B cell (primary cell): ENCODE data around the gene LIN7A. TPM values are rescaled to one million over a fixed set of nuclear protein-coding genes. Genes with fewer than 3 reads are reported as not detected.

Source experiments
- ATAC-seq: fragments of 200-7000 bp; cut with Tn5 transposase; one replicate; pipeline ENCODE4 v1.10.0; 2021; ENCODE audit warnings: low read depth, mild to moderate bottlenecking, moderate number of reproducible peaks, moderate library complexity
- CTCF ChIA-PET: fragments of 350-600 bp; sonication (Branson Sonifier 250); formaldehyde crosslinking; loops from one replicate; lab custom pipeline; 2021; ENCODE audit warnings: antibody characterized with exemption, inconsistent platforms; lab: Charles Lee
- POLR2A ChIA-PET: fragments of 350-600 bp; sonication (Branson Sonifier 250); formaldehyde crosslinking; loops from one replicate; lab custom pipeline; 2021; ENCODE audit warnings: antibody characterized with exemption; lab: Charles Lee
- DNase-seq: peaks from one replicate; pipeline ENCODE4 v3.0.0; 2013
- H2AFZ ChIP-seq: 2 replicates; pipeline ENCODE4 v1.6.1; 2012; ENCODE audit warnings: mild to moderate bottlenecking, low read depth, low read length; ENCODE audit not compliant: insufficient read depth, poor library complexity, severe bottlenecking
- H3K27ac ChIP-seq, 2 donors: 1 replicate in 1 of 2; 2 replicates in 1 of 2; pipeline ENCODE4 v1.5.1; 2012 to 2013; ENCODE audit warnings: low read length in 2 of 2, mild to moderate bottlenecking in 2 of 2, moderate library complexity in 1 of 2
- H3K27me3 ChIP-seq, 4 experiments: fragments of 200-600 bp in 1 of 4; sonication (generic) in 1 of 4; replicated peaks in 1 of 4; 1 replicate in 2 of 4; 2 replicates in 2 of 4; pipeline versions ENCODE4 v1.6.1 to v1.7.0; 2013 to 2016; ENCODE audit warnings: low read length in 3 of 4, mild to moderate bottlenecking in 2 of 4, mixed read lengths in 1 of 4, moderate library complexity in 1 of 4; ENCODE audit not compliant: insufficient read depth in 4 of 4, control insufficient read depth in 3 of 4; ENCODE audit errors: control extremely low read depth in 1 of 4
- H3K36me3 ChIP-seq, 2 experiments: replicated peaks in 1 of 2; 1 replicate in 1 of 2; 2 replicates in 1 of 2; pipeline versions ENCODE4 v1.6.1 to v1.7.1; 2013; ENCODE audit warnings: low read length in 1 of 2; ENCODE audit not compliant: insufficient read depth in 2 of 2, control insufficient read depth in 1 of 2; ENCODE audit errors: control extremely low read depth in 1 of 2, extremely low read depth in 1 of 2
- H3K4me1 ChIP-seq, 2 donors: fragments of 200-600 bp in 1 of 2; sonication (generic) in 1 of 2; 1 replicate in 1 of 2; 2 replicates in 1 of 2; pipeline versions ENCODE4 v1.5.1 to v1.6.1; 2013 to 2017; ENCODE audit warnings: low read length in 2 of 2; ENCODE audit not compliant: control insufficient read depth in 2 of 2, insufficient read depth in 2 of 2
- H3K4me2 ChIP-seq: replicated peaks from 2 replicates; pipeline ENCODE3; 2012; ENCODE audit warnings: mild to moderate bottlenecking, low read depth, low read length; ENCODE audit not compliant: poor library complexity, severe bottlenecking
- H3K4me3 ChIP-seq, 5 experiments: fragments of 200-600 bp in 1 of 5; sonication (generic) in 1 of 5; 1 replicate in 3 of 5; 2 replicates in 2 of 5; pipeline versions ENCODE4 v1.5.1 to v1.7.0; 2011 to 2016; ENCODE audit warnings: low read length in 4 of 5, mild to moderate bottlenecking in 4 of 5, low read depth in 2 of 5, control low read depth in 1 of 5, moderate library complexity in 1 of 5; ENCODE audit not compliant: insufficient read depth in 1 of 5; ENCODE audit errors: control extremely low read depth in 1 of 5, extremely low read depth in 1 of 5
- H3K79me2 ChIP-seq: fragments of 200-600 bp; sonication (generic); one replicate; pipeline ENCODE4 v1.6.0; 2016; ENCODE audit warnings: low read length; ENCODE audit not compliant: control insufficient read depth, insufficient read depth
- H3K9ac ChIP-seq: fragments of 200-600 bp; sonication (generic); 2 replicates; pipeline ENCODE4 v1.6.1; 2017; ENCODE audit warnings: mild to moderate bottlenecking, low read length, moderate library complexity
- H3K9me3 ChIP-seq, 3 donors: one replicate each; pipeline versions ENCODE4 v1.6.1 to v1.7.1; 2013; ENCODE audit warnings: low read length in 2 of 3; ENCODE audit not compliant: control insufficient read depth in 2 of 3, insufficient read depth in 1 of 3; ENCODE audit errors: control extremely low read depth in 1 of 3
- H4K20me1 ChIP-seq: 2 replicates; pipeline ENCODE4 v1.6.0; 2012; ENCODE audit warnings: mild to moderate bottlenecking, low read length; ENCODE audit not compliant: insufficient read depth, control insufficient read depth, poor library complexity, severe bottlenecking
- H3K27ac Mint-ChIP-seq: one replicate; pipeline ENCODE4 v1.8.0; 2021; ENCODE audit warnings: mixed read lengths
- H3K27me3 Mint-ChIP-seq: one replicate; pipeline ENCODE4 v1.8.0; 2021; ENCODE audit warnings: mixed read lengths
- H3K4me1 Mint-ChIP-seq: one replicate; pipeline ENCODE4 v1.8.0; 2021; ENCODE audit warnings: mixed read lengths
- H3K4me3 Mint-ChIP-seq: one replicate; pipeline ENCODE4 v1.8.0; 2021; ENCODE audit warnings: mixed read lengths
- H3K9me3 Mint-ChIP-seq: one replicate; pipeline ENCODE4 v1.8.0; 2022; ENCODE audit warnings: mixed read lengths; ENCODE audit not compliant: insufficient read depth
- CTCF ChIP-seq: fragments of 200-600 bp; IDR thresholded peaks from one replicate; pipeline ENCODE4 v1.8.0; 2022; ENCODE audit warnings: antibody characterized with exemption, mild to moderate bottlenecking
- EZH2 ChIP-seq: IDR thresholded peaks from 2 replicates; pipeline ENCODE4 v1.6.1; 2012; ENCODE audit warnings: borderline replicate concordance, low read depth, mild to moderate bottlenecking, moderate library complexity, low read length; ENCODE audit not compliant: insufficient read depth, poor library complexity, severe bottlenecking
- WGBS: methylation state at CpG from one replicate; pipeline ENCODE4 v1.1.5; 2013; ENCODE audit warnings: missing lambda C conversion rate; ENCODE audit not compliant: insufficient coverage; 5-methylcytosine and 5-hydroxymethylcytosine counted together
- intact Hi-C: fragments of 100-400 bp; cut with micrococcal nuclease; formaldehyde crosslinking; loops from one replicate; pipeline ENCODE4 v1.10.0; 2022
- polyA plus RNA-seq: library from polyadenylated mRNA; depleted of rRNA; stranded (reverse); fragments of >200 nt; gene quantifications from 2 replicates; pipeline ENCODE4 v1.2.3, GENCODE V29; 2012
- total RNA-seq, 2 donors: library from RNA; stranded (reverse); fragments of 120-200 nt in 1 of 2; gene quantifications; 1 replicate in 1 of 2; 2 replicates in 1 of 2; pipeline versions ENCODE4 v1.2.3 to v1.2.4, GENCODE V29; 2013 to 2022

The LIN7A gene
- total and polyA plus RNA-seq, 2 donors (not counting 1 experiment from before 2014, with no cell fraction given), result 0.10 TPM; not detected in 1

GRCh38 chr12:80860928-80861327 is 76.8 kb downstream of the LIN7A start:
- no peaks in the 10 kb centered on the region for H3K4me1 ChIP-seq
- TF ChIP-seq EZH2 (no peak), CTCF (no peak)
- H3K4me1 Mint-ChIP-seq, result no peaks in the 10 kb centered on the region
- H3K4me3 ChIP-seq, result no peak overlapping the region
- no peaks in the 10 kb centered on the region for H3K27me3 ChIP-seq
- DNase-seq (no peak), ATAC-seq (no peak)
- H3K27ac ChIP-seq, result no peak overlapping the region
- ChIA-PET POLR2A (no interaction called here), CTCF (no interaction called here)
- intact Hi-C loops, result no loop called here
- H3K9ac ChIP-seq, result no peak overlapping the region
- no peaks in the 10 kb centered on the region for H4K20me1 ChIP-seq
- no peaks in the 10 kb centered on the region for H3K27me3 Mint-ChIP-seq
- no peaks in the 10 kb centered on the region for H3K9me3 Mint-ChIP-seq
- no peak overlapping the region for H3K27ac Mint-ChIP-seq
- no peaks in the 10 kb centered on the region for H3K36me3 ChIP-seq
- WGBS, result 87% methylated on average over 5 of the region's 5 CpGs
- no peaks in the 10 kb centered on the region for H3K9me3 ChIP-seq
- H2AFZ ChIP-seq, result no peak overlapping the region
- no peak overlapping the region for H3K4me3 Mint-ChIP-seq
- no peak overlapping the region for H3K4me2 ChIP-seq
- H3K79me2 ChIP-seq, result no peaks in the 10 kb centered on the region

GRCh38 chr12:80860206-80860605 is 77.5 kb downstream of the LIN7A start:
- ChIA-PET POLR2A (no interaction called here), CTCF (no interaction called here)
- Histone ChIP-seq H3K4me3 (no peak overlapping the region), H3K4me2 (no peak overlapping the region), H2AFZ (no peak overlapping the region), H4K20me1 (no peaks in the 10 kb centered on the region), H3K27me3 (no peaks in the 10 kb centered on the region), H3K27ac (no peak overlapping the region), H3K4me1 (no peaks in the 10 kb centered on the region), H3K9ac (no peak overlapping the region), H3K79me2 (no peaks in the 10 kb centered on the region), H3K36me3 (no peaks in the 10 kb centered on the region), H3K9me3 (no peaks in the 10 kb centered on the region)
- TF ChIP-seq CTCF (no peak), EZH2 (no peak)
- no peaks in the 10 kb centered on the region for H3K27me3 Mint-ChIP-seq
- DNase-seq (no peak), ATAC-seq (no peak)
- H3K4me3 Mint-ChIP-seq, result no peak overlapping the region
- intact Hi-C loops, result no loop called here
- no peaks in the 10 kb centered on the region for H3K9me3 Mint-ChIP-seq
- no peaks in the 10 kb centered on the region for H3K4me1 Mint-ChIP-seq
- WGBS, result 86% methylated on average over 1 of the region's 2 CpGs
- H3K27ac Mint-ChIP-seq, result no peak overlapping the region
